A549 treated with CORT108297 at 1 μM for 4 hours (cell line): Measurements from ENCODE around the gene PPRC1. TPM values are rescaled to one million over a fixed set of nuclear protein-coding genes. Genes with fewer than 3 reads are reported as not detected.

Experiments used
- total RNA-seq: library from RNA; stranded (reverse); fragments of 200-300 nt; extraction: Qiagen RNA extraction; gene quantifications from 5 replicates; pipeline ENCODE4 v1.2.3, GENCODE V29; 2022

The PPRC1 gene
- 48.1 to 62.1 TPM (median 57.8 TPM) in 5 replicates for total RNA-seq

GRCh38 chr10:102132563-102133372 is at the start of gene PPRC1:
TSS of gene PPRC1 (plus strand) at chr10:102133040. CDS start at chr10:102133069, 29 bp downstream.

GRCh38 chr10:102120142-102120990 is 12.5 kb upstream of the PPRC1 start, which contains the start of gene LDB1:
TSS of gene LDB1 (minus strand) at chr10:102120368. CDS start at chr10:102120110, 258 bp downstream.

GRCh38 chr10:102151774-102152544 is 19.1 kb downstream of the PPRC1 start, which contains the start of gene NOLC1:
TSS of gene NOLC1 (plus strand) at chr10:102152389. CDS start at chr10:102152411, 22 bp downstream.

Other genes starting within 250 kb of the PPRC1 start
- 10.1 to 12.6 TPM (median 11.7 TPM) in 5 replicates for gene ARMH3, start 76.9 kb upstream of the PPRC1 start, total RNA-seq
- 25.6 to 39.3 TPM (median 36.0 TPM) in 5 replicates for gene HPS6, start 67.7 kb upstream of the PPRC1 start, total RNA-seq
- gene LDB1, start 12.7 kb upstream of the PPRC1 start, total RNA-seq, result 29.7 to 43.0 TPM (median 40.8 TPM) in 5 replicates
- gene NOLC1, start 19.3 kb downstream of the PPRC1 start, total RNA-seq, result 166 to 187 TPM (median 171 TPM) in 5 replicates
- gene ELOVL3, start 93.3 kb downstream of the PPRC1 start, total RNA-seq, result 0.16 to 0.40 TPM (median 0.30 TPM) in 5 replicates
- gene PITX3, start 108.5 kb downstream of the PPRC1 start, total RNA-seq, result 0.37 to 0.51 TPM (median 0.43 TPM) in 5 replicates
- gene GBF1, start 112.5 kb downstream of the PPRC1 start, total RNA-seq, result 22.7 to 27.3 TPM (median 26.3 TPM) in 5 replicates